Smooth muscle cell (in vitro differentiated cells): ENCODE measurements around the gene LCN9. TPM values are rescaled to one million over a fixed set of nuclear protein-coding genes. Genes with fewer than 3 reads are reported as not detected.
A peak's percentile ranks its signal among the peaks of the same experiment; 100 is the strongest.

Source experiments
- DNase-seq: peaks from one replicate; lab custom pipeline; 2025; ENCODE audit not compliant: unreplicated experiment; lab: John Stamatoyannopoulos, UW
- H2AFZ ChIP-seq: fragments of 200-600 bp; sonication (generic); 2 replicates; pipeline ENCODE4 v1.6.0; 2016; ENCODE audit warnings: antibody characterized with exemption, low read depth, mild to moderate bottlenecking
- H3F3A ChIP-seq: fragments of 200-600 bp; sonication (generic); 2 replicates; pipeline ENCODE4 v1.6.0; 2017; ENCODE audit warnings: antibody characterized with exemption, low read depth
- H3K27ac ChIP-seq: fragments of 200-600 bp; sonication (generic); 2 replicates; pipeline ENCODE4 v1.5.1; 2016; ENCODE audit warnings: low read depth, mild to moderate bottlenecking
- H3K27me3 ChIP-seq: fragments of 200-600 bp; sonication (generic); 2 replicates; pipeline ENCODE4 v1.6.1; 2016; ENCODE audit warnings: low read depth, mild to moderate bottlenecking
- H3K36me3 ChIP-seq: fragments of 200-600 bp; sonication (generic); 2 replicates; pipeline ENCODE4 v1.5.1; 2016; ENCODE audit warnings: low read depth
- H3K4me1 ChIP-seq: fragments of 200-600 bp; sonication (generic); 2 replicates; pipeline ENCODE4 v1.5.1; 2016; ENCODE audit warnings: low read depth
- H3K4me2 ChIP-seq: fragments of 200-600 bp; sonication (generic); 2 replicates; pipeline ENCODE4 v1.6.0; 2016; ENCODE audit warnings: mild to moderate bottlenecking
- H3K4me3 ChIP-seq: fragments of 200-600 bp; sonication (generic); 2 replicates; pipeline ENCODE4 v1.5.1; 2016; ENCODE audit warnings: mild to moderate bottlenecking
- H3K79me2 ChIP-seq: fragments of 200-600 bp; sonication (generic); 2 replicates; pipeline ENCODE4 v1.6.0; 2016; ENCODE audit warnings: low read depth, mild to moderate bottlenecking
- H3K9ac ChIP-seq: fragments of 200-600 bp; sonication (generic); 2 replicates; pipeline ENCODE4 v1.6.0; 2016; ENCODE audit warnings: low read depth
- H3K9me3 ChIP-seq: fragments of 200-600 bp; sonication (generic); replicated peaks from 2 replicates; pipeline ENCODE4 v1.5.1; 2016; ENCODE audit warnings: low read depth
- H4K20me1 ChIP-seq: fragments of 200-600 bp; sonication (generic); 2 replicates; pipeline ENCODE4 v1.6.0; 2016; ENCODE audit warnings: low read depth
- CTCF ChIP-seq: fragments of 200-600 bp; sonication (generic); IDR thresholded peaks from 2 replicates; pipeline ENCODE4 v1.5.1; 2017; ENCODE audit warnings: borderline replicate concordance, mild to moderate bottlenecking, antibody characterized with exemption; ENCODE audit not compliant: insufficient read depth, poor library complexity, severe bottlenecking
- WGBS: methylation state at CpG from one replicate; pipeline ENCODE4 v1.1.7; 2016; ENCODE audit warnings: low lambda C conversion rate; 5-methylcytosine and 5-hydroxymethylcytosine counted together
- polyA plus RNA-seq: library from polyadenylated mRNA; unstranded; fragments of >200 nt; fragmentation: Nextera tagmentation; extraction: Ambion mirVana; gene quantifications from 2 replicates; pipeline ENCODE4 v1.2.1, GENCODE V29; 2016
- total RNA-seq: library from RNA; depleted of rRNA; stranded (reverse); fragments of >200 nt; gene quantifications from 2 replicates; pipeline ENCODE4 v1.2.3, GENCODE V29; 2014

Gene LCN9
- total and polyA plus RNA-seq, 2 experiments from 2014 or later: 20.8 to 22.0 TPM

DNA sequence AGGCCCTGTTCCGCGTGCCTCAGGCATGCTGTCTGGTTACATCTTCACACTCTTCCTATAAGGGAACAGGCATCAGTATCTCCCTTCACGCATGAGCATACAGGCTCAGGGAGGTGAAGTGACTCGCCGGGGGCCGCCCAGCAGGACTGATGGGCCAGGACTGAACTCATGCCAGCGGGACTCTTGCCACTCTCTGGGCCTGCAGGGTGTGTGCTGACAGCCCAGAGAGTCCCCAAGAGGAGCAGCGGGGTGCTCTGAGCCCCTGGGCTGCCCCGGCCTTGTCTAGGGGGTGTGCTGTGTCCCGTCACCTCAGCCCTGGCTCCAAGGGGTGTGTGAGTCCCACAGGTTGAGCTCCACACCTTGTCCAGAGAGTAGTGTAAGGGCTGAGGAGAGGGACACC lies 48.8 kb downstream of the LCN9 start:
- H2AFZ ChIP-seq: no peak overlapping the region
- no peak for TF ChIP-seq CTCF
- no peak overlapping the region for H3K4me2 ChIP-seq
- no peaks in the 10 kb centered on the region for H3K9me3 ChIP-seq
- H4K20me1 ChIP-seq: no peaks in the 10 kb centered on the region
- H3K4me1 ChIP-seq: no peaks in the 10 kb centered on the region
- WGBS: 90% methylated on average over 10 of the region's 10 CpGs
- no peaks in the 10 kb centered on the region for H3K36me3 ChIP-seq
- no peaks in the 10 kb centered on the region for H3K79me2 ChIP-seq
- no peak for DNase-seq
- peaks cover 53% of the 10 kb centered on the region for H3K27me3 ChIP-seq
- no peak overlapping the region for H3K9ac ChIP-seq
- H3K4me3 ChIP-seq: no peak overlapping the region
- no peak overlapping the region for H3K27ac ChIP-seq
- no peaks in the 10 kb centered on the region for H3F3A ChIP-seq

GRCh38 chr9:135712613-135713295 lies 49.6 kb downstream of the LCN9 start:
- Histone ChIP-seq H3F3A (no peaks in the 10 kb centered on the region), H3K27me3 (peaks cover 54% of the 10 kb centered on the region), H4K20me1 (no peaks in the 10 kb centered on the region), H2AFZ (no peak overlapping the region), H3K4me2 (no peak overlapping the region), H3K4me1 (no peaks in the 10 kb centered on the region), H3K9ac (no peak overlapping the region), H3K9me3 (no peaks in the 10 kb centered on the region), H3K79me2 (no peaks in the 10 kb centered on the region), H3K4me3 (no peak overlapping the region), H3K27ac (no peak overlapping the region), H3K36me3 (no peaks in the 10 kb centered on the region)
- 79% methylated on average over 15 of the region's 16 CpGs for WGBS
- TF ChIP-seq CTCF: no peak
- DNase-seq: no peak

- TF ChIP-seq CTCF: no peak
- H3K4me2 ChIP-seq: peak overlapping the region; percentile 80
- H3K27me3 ChIP-seq: peaks cover 54% of the 10 kb centered on the region
- no peaks in the 10 kb centered on the region for H3K4me1 ChIP-seq
- 6% methylated on average over 38 of the region's 103 CpGs for WGBS
- no peak overlapping the region for H3K27ac ChIP-seq
- no peaks in the 10 kb centered on the region for H3K9me3 ChIP-seq
- H2AFZ ChIP-seq: no peak overlapping the region
- DNase-seq: no peak
- H3K9ac ChIP-seq: no peak overlapping the region
- no peaks in the 10 kb centered on the region for H3K79me2 ChIP-seq
- H3F3A ChIP-seq: no peaks in the 10 kb centered on the region
- no peak overlapping the region for H3K4me3 ChIP-seq
- no peaks in the 10 kb centered on the region for H4K20me1 ChIP-seq
- H3K36me3 ChIP-seq: no peaks in the 10 kb centered on the region
These were observed 51.3 kb downstream of the LCN9 start for GRCh38 chr9:135714242-135715055.
